ENCODE data around the gene CASP3. TPM values are rescaled to one million over a fixed set of nuclear protein-coding genes. Genes with fewer than 3 reads are reported as not detected.
"Not testable (repeated sequence)": the region's sequence is repeated elsewhere in the genome, so short reads cannot be mapped to it uniquely, and the experiment has no call there.

CASP3 gene
- total RNA-seq, 1 donor: 59.4 TPM

GRCh38 chr4:184636144-184636543, 13.1 kb downstream of the CASP3 start:
- DNase-seq (ENCODE audit: insufficient read length, low spot score, missing footprints): no peak
- Histone ChIP-seq H4K20me1 (ENCODE audit: insufficient read depth, low read length) (peaks cover 21% of the 10 kb centered on the region), H3K4me2 (ENCODE audit: insufficient read depth, low read length) (no peak overlapping the region), H3K9me3 (ENCODE audit: low read depth, low read length) (no peaks in the 10 kb centered on the region), H3K36me3 (ENCODE audit: insufficient read depth, low read length) (peaks cover 65% of the 10 kb centered on the region), H2AFZ (ENCODE audit: low read length) (no peak overlapping the region), H3K79me2 (ENCODE audit: insufficient read depth, low read length) (peaks cover 43% of the 10 kb centered on the region), H3K27me3 (ENCODE audit: insufficient read depth, low read length) (no peaks in the 10 kb centered on the region), H3K4me1 (ENCODE audit: insufficient read depth, low read length) (no peaks in the 10 kb centered on the region), H3K4me3 (ENCODE audit: insufficient read depth, low read length) (no peak overlapping the region), H3K27ac (ENCODE audit: low read depth, low read length) (no peak overlapping the region)
- TF ChIP-seq CTCF (IDR thresholded peaks at IDR 0.05; ENCODE audit: extremely low read depth, low read depth, low read length): no peak

DNA sequence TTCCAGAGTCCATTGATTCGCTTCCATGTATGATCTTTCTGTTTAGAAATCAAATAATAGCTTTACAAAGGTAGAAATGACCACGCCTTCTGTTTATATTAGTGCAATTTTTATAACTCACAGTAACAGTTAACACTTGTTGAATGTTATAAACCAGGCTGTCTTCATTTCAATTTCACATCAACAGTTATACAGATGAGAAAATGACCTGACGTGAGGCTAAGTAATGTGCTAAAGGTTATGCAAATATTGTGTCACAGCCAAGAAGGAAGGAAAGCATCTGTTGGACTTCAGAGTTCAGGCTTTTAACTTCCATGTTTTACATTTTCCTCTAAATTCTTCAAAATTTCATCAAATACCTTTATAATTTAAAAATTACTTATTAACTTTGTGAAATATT, 13.9 kb downstream of the CASP3 start:
- no peak for TF ChIP-seq CTCF (IDR thresholded peaks at IDR 0.05; ENCODE audit: extremely low read depth, low read depth, low read length)
- H3K4me2 ChIP-seq (ENCODE audit: insufficient read depth, low read length): no peak overlapping the region
- H3K27me3 ChIP-seq (ENCODE audit: insufficient read depth, low read length): no peaks in the 10 kb centered on the region
- no peaks in the 10 kb centered on the region for H3K9me3 ChIP-seq (ENCODE audit: low read depth, low read length)
- H2AFZ ChIP-seq (ENCODE audit: low read length): no peak overlapping the region
- no peak overlapping the region for H3K4me3 ChIP-seq (ENCODE audit: insufficient read depth, low read length)
- H3K36me3 ChIP-seq (ENCODE audit: insufficient read depth, low read length): peaks cover 71% of the 10 kb centered on the region
- no peaks in the 10 kb centered on the region for H3K4me1 ChIP-seq (ENCODE audit: insufficient read depth, low read length)
- no peak for DNase-seq (ENCODE audit: insufficient read length, low spot score, missing footprints)
- peaks cover 36% of the 10 kb centered on the region for H3K79me2 ChIP-seq (ENCODE audit: insufficient read depth, low read length)
- no peak overlapping the region for H3K27ac ChIP-seq (ENCODE audit: low read depth, low read length)
- peaks cover 14% of the 10 kb centered on the region for H4K20me1 ChIP-seq (ENCODE audit: insufficient read depth, low read length)

GRCh38 chr4:184632842-184633241, 16.4 kb downstream of the CASP3 start:
- DNase-seq (ENCODE audit: insufficient read length, low spot score, missing footprints): no peak
- Histone ChIP-seq H3K79me2 (ENCODE audit: insufficient read depth, low read length) (peaks cover 11% of the 10 kb centered on the region), H3K27ac (ENCODE audit: low read depth, low read length) (no peak overlapping the region), H3K4me3 (ENCODE audit: insufficient read depth, low read length) (no peak overlapping the region), H3K4me2 (ENCODE audit: insufficient read depth, low read length) (no peak overlapping the region), H3K36me3 (ENCODE audit: insufficient read depth, low read length) (peaks cover 88% of the 10 kb centered on the region), H3K27me3 (ENCODE audit: insufficient read depth, low read length) (no peaks in the 10 kb centered on the region), H4K20me1 (ENCODE audit: insufficient read depth, low read length) (peaks cover 7% of the 10 kb centered on the region), H3K4me1 (ENCODE audit: insufficient read depth, low read length) (no peaks in the 10 kb centered on the region), H2AFZ (ENCODE audit: low read length) (no peak overlapping the region), H3K9me3 (ENCODE audit: low read depth, low read length) (no peaks in the 10 kb centered on the region)
- TF ChIP-seq CTCF (IDR thresholded peaks at IDR 0.05; ENCODE audit: extremely low read depth, low read depth, low read length): no peak

GRCh38 chr4:184628103-184628502, 21.1 kb downstream of the CASP3 start:
- no peaks in the 10 kb centered on the region for H3K9me3 ChIP-seq (ENCODE audit: low read depth, low read length)
- DNase-seq (ENCODE audit: insufficient read length, low spot score, missing footprints): no peak
- TF ChIP-seq CTCF (IDR thresholded peaks at IDR 0.05; ENCODE audit: extremely low read depth, low read depth, low read length): no peak
- H3K79me2 ChIP-seq (ENCODE audit: insufficient read depth, low read length): no peaks in the 10 kb centered on the region
- no peak overlapping the region for H3K4me2 ChIP-seq (ENCODE audit: insufficient read depth, low read length)
- H2AFZ ChIP-seq (ENCODE audit: low read length): no peak overlapping the region
- no peaks in the 10 kb centered on the region for H4K20me1 ChIP-seq (ENCODE audit: insufficient read depth, low read length)
- H3K36me3 ChIP-seq (ENCODE audit: insufficient read depth, low read length): peaks cover 47% of the 10 kb centered on the region
- H3K27ac ChIP-seq (ENCODE audit: low read depth, low read length): no peak overlapping the region
- no peaks in the 10 kb centered on the region for H3K4me1 ChIP-seq (ENCODE audit: insufficient read depth, low read length)
- H3K4me3 ChIP-seq (ENCODE audit: insufficient read depth, low read length): no peak overlapping the region
- H3K27me3 ChIP-seq (ENCODE audit: insufficient read depth, low read length): no peaks in the 10 kb centered on the region

DNA sequence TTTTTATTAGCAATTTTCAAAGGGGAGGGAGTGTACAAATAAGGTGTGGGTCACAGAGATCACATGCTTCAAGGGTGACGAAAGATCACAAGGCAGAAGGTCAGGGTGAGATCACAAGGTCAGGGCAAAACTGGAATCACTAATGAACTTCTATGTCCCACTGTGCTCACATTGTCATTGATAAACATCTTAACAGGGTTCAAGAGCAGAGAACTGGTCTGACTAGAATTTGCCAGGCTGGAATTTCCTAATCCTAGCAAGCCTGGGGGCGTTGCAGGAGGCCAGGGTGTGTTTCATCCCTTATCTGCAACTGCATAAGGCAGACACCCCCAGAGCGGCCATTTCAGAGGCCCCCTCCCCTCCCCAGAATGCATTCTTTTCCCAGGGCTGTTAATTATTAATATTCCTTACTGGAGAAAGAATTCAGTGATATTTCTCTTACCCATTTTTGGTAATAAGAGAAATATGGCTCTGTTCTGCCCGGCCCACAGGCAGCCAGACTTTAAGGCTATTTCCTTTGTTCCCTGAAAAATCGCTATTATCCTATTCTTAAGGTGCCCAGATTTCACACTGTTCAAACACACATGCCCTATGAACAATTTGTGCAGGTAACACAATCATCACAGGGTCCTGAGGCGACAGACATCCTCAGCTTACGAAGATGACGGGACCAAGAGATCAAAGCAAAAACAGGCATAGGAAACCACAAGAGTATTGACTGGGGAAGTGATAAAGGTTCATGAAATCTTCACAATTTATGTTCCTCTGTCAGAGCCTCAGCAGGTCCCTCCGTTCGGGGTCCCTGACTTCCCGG, 23.3 kb downstream of the CASP3 start:
- not testable (repeated sequence) for H3K4me1 ChIP-seq (ENCODE audit: insufficient read depth, low read length); DNase-seq (ENCODE audit: insufficient read length, low spot score, missing footprints); H3K27ac ChIP-seq (ENCODE audit: low read depth, low read length); H4K20me1 ChIP-seq (ENCODE audit: insufficient read depth, low read length); H3K9me3 ChIP-seq (ENCODE audit: low read depth, low read length); H3K4me2 ChIP-seq (ENCODE audit: insufficient read depth, low read length); H3K27me3 ChIP-seq (ENCODE audit: insufficient read depth, low read length); H2AFZ ChIP-seq (ENCODE audit: low read length); H3K4me3 ChIP-seq (ENCODE audit: insufficient read depth, low read length); H3K79me2 ChIP-seq (ENCODE audit: insufficient read depth, low read length)
- H3K36me3 ChIP-seq (ENCODE audit: insufficient read depth, low read length): peaks cover 33% of the 10 kb centered on the region

Measured in osteoblast (primary cell).